Esophagus (tissue), 2 donors: Measurements from ENCODE around the gene ABCA7. TPM values are rescaled to one million over a fixed set of nuclear protein-coding genes. Genes with fewer than 3 reads are reported as not detected.

Experiments used
- H3K27ac ChIP-seq, 2 donors: one replicate each; pipeline ENCODE4 v1.5.1; 2013; ENCODE audit warnings: low read depth in 2 of 2, mild to moderate bottlenecking in 2 of 2, inconsistent platforms in 1 of 2, low read length in 1 of 2, moderate library complexity in 1 of 2
- H3K27me3 ChIP-seq, 2 donors: one replicate each; pipeline ENCODE4 v1.6.1; 2013; ENCODE audit warnings: low read length in 2 of 2, control low read depth in 1 of 2, mild to moderate bottlenecking in 1 of 2; ENCODE audit not compliant: insufficient read depth in 2 of 2, control insufficient read depth in 1 of 2
- H3K36me3 ChIP-seq, 2 donors: one replicate each; pipeline ENCODE4 v1.6.1; 2013; ENCODE audit warnings: low read length in 1 of 2; ENCODE audit not compliant: control insufficient read depth in 2 of 2, insufficient read depth in 2 of 2
- H3K4me1 ChIP-seq, 2 donors: one replicate each; pipeline ENCODE4 v1.6.1; 2013; ENCODE audit warnings: low read length in 1 of 2; ENCODE audit not compliant: control insufficient read depth in 2 of 2, insufficient read depth in 2 of 2
- H3K4me3 ChIP-seq, 2 donors: one replicate each; pipeline ENCODE4 v1.5.1; 2013; ENCODE audit warnings: low read length in 2 of 2, mild to moderate bottlenecking in 2 of 2, low read depth in 1 of 2, moderate library complexity in 1 of 2
- H3K9me3 ChIP-seq, 2 donors: one replicate each; pipeline ENCODE4 v1.6.1; 2013; ENCODE audit warnings: mild to moderate bottlenecking in 2 of 2, low read depth in 1 of 2, low read length in 1 of 2, moderate library complexity in 1 of 2; ENCODE audit not compliant: control insufficient read depth in 2 of 2, insufficient read depth in 1 of 2
- WGBS, 2 donors: extraction: QIAGEN DNeasy Blood & Tissue Kit; methylation state at CpG; one replicate each; pipeline ENCODE4 v1.1.7; 2013; 5-methylcytosine and 5-hydroxymethylcytosine counted together
- polyA plus RNA-seq, 2 donors: library from polyadenylated mRNA; stranded (reverse); fragments of 200-250 nt; gene quantifications; one replicate each; pipeline ENCODE4 v1.2.3, GENCODE V29; 2013
- donor health status: healthy with polysubstance abuse.
- donor health status: Bipolar disorder and iron deficiency.

The ABCA7 gene
- polyA plus RNA-seq = 10 to 100 TPM; 11.4 to 26.4 TPM

GRCh38 chr19:1039646-1040475 is at the start of gene ABCA7:
Gene ABCA7 (plus strand): TSS chr19:1040107. CDS start chr19:1041362, 1,255 bp downstream.
- Histone ChIP-seq H3K4me3 (peak within 1 kb of the TSS; percentile 34 to 54), H3K27ac (peak within 1 kb of the TSS; percentile 46 to 92), H3K9me3 (no peaks in the 10 kb centered on the region), H3K4me1 (peaks cover 6 to 20% of the 10 kb centered on the region in 2 donors), H3K36me3 (peaks cover 0 to 26% of the 10 kb centered on the region in 2 donors), H3K27me3 (no peaks in the 10 kb centered on the region)
- 1% methylated on average over 47 to 56 of the region's 56 CpGs for WGBS, 2 donors

GRCh38 chr19:990119-990571 is 49.8 kb upstream of the ABCA7 start:
- H3K27ac ChIP-seq = no peak overlapping the region
- 72 to 73% methylated on average over 24 to 27 of the region's 27 CpGs for WGBS, 2 donors
- no peaks in the 10 kb centered on the region for H3K27me3 ChIP-seq
- H3K4me3 ChIP-seq = no peak overlapping the region
- peaks cover 0 to 2% of the 10 kb centered on the region in 2 donors for H3K4me1 ChIP-seq
- peaks cover 2 to 53% of the 10 kb centered on the region in 2 donors for H3K36me3 ChIP-seq
- no peaks in the 10 kb centered on the region for H3K9me3 ChIP-seq

- Histone ChIP-seq H3K4me3 (no peak overlapping the region), H3K27ac (no peak overlapping the region), H3K4me1 (peaks cover 0 to under 1% of the 10 kb centered on the region in 2 donors), H3K27me3 (peaks cover 0 to 3% of the 10 kb centered on the region in 2 donors), H3K36me3 (peaks cover 2 to 51% of the 10 kb centered on the region in 2 donors), H3K9me3 (no peaks in the 10 kb centered on the region)
- 89 to 91% methylated on average over 23 of the region's 23 CpGs for WGBS, 2 donors
Measured at GRCh38 chr19:990746-991145, 49.2 kb upstream of the ABCA7 start.

- Histone ChIP-seq H3K4me1 (peaks cover 0 to 7% of the 10 kb centered on the region in 2 donors), H3K27me3 (peaks cover 0 to 8% of the 10 kb centered on the region in 2 donors), H3K4me3 (no peak overlapping the region), H3K27ac (no peak overlapping the region), H3K36me3 (peaks cover 2 to 45% of the 10 kb centered on the region in 2 donors), H3K9me3 (peaks cover 0 to 4% of the 10 kb centered on the region in 2 donors)
- WGBS, 2 donors = 80 to 84% methylated on average over 30 to 43 of the region's 47 CpGs
Measured at GRCh38 chr19:991174-991931, 48.6 kb upstream of the ABCA7 start.

GRCh38 chr19:991932-992669 is 47.8 kb upstream of the ABCA7 start:
- H3K27me3 ChIP-seq = peaks cover 0 to 8% of the 10 kb centered on the region in 2 donors
- H3K27ac ChIP-seq = no peak overlapping the region
- H3K4me1 ChIP-seq = peaks cover 0 to 8% of the 10 kb centered on the region in 2 donors
- no peak overlapping the region for H3K4me3 ChIP-seq
- H3K36me3 ChIP-seq = peaks cover 2 to 40% of the 10 kb centered on the region in 2 donors
- peaks cover 0 to 4% of the 10 kb centered on the region in 2 donors for H3K9me3 ChIP-seq
- WGBS, 2 donors = 93 to 94% methylated on average over 37 to 42 of the region's 42 CpGs

- no peak overlapping the region for H3K27ac ChIP-seq
- peaks cover 0 to 8% of the 10 kb centered on the region in 2 donors for H3K27me3 ChIP-seq
- peaks cover 0 to 4% of the 10 kb centered on the region in 2 donors for H3K9me3 ChIP-seq
- no peak overlapping the region for H3K4me3 ChIP-seq
- peaks cover 2 to 40% of the 10 kb centered on the region in 2 donors for H3K36me3 ChIP-seq
- H3K4me1 ChIP-seq = peaks cover 0 to 8% of the 10 kb centered on the region in 2 donors
- WGBS, 2 donors = 93 to 95% methylated on average over 13 of the region's 13 CpGs
Measured at GRCh38 chr19:992670-993055, 47.2 kb upstream of the ABCA7 start.

GRCh38 chr19:993361-993830 is 46.5 kb upstream of the ABCA7 start:
- Histone ChIP-seq H3K36me3 (peaks cover 2 to 34% of the 10 kb centered on the region in 2 donors), H3K9me3 (peaks cover 0 to 4% of the 10 kb centered on the region in 2 donors), H3K4me3 (no peak overlapping the region), H3K27ac (no peak overlapping the region), H3K27me3 (peaks cover 0 to 8% of the 10 kb centered on the region in 2 donors), H3K4me1 (peaks cover 0 to 8% of the 10 kb centered on the region in 2 donors)
- 90 to 92% methylated on average over 17 of the region's 17 CpGs for WGBS, 2 donors

- Histone ChIP-seq H3K36me3 (peaks cover 0 to 32% of the 10 kb centered on the region in 2 donors), H3K4me1 (peaks cover 0 to 8% of the 10 kb centered on the region in 2 donors), H3K9me3 (peaks cover 0 to 4% of the 10 kb centered on the region in 2 donors), H3K4me3 (no peak overlapping the region), H3K27ac (no peak overlapping the region), H3K27me3 (peaks cover 0 to 8% of the 10 kb centered on the region in 2 donors)
- 85 to 87% methylated on average over 43 of the region's 43 CpGs for WGBS, 2 donors
Measured at GRCh38 chr19:993831-994393, 46.0 kb upstream of the ABCA7 start.
